ENCODE results near the gene FAM228A.

The FAM228A gene

DNA sequence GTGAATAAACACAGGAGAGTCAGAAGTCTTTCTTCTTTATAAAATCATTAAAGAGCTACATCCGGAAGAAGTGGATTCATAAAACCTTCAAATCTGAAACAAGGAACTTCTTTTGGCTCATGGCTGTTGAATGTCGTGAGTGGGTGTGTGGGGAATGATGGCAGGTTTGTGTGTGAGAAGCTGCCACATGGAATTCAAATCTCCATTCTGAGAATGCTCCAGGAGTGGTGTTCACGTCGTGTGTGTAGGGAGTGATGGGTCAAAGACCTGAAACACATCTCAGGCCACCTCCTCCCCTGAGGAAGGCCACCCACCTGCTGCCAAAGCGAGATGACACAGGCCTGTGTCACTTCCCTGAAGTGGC, 28.9 kb downstream of the FAM228A start:
- Histone ChIP-seq H3K4me1 (ENCODE audit: insufficient read depth, low read length, poor library complexity, severe bottlenecking) (no peaks in the 10 kb centered on the region), H3K9me2 (replicated peaks; ENCODE audit: low read depth, low read length) (no peaks in the 10 kb centered on the region), H3K4me3 (ENCODE audit: low read length, poor library complexity, severe bottlenecking) (no peak overlapping the region), H3K9ac (ENCODE audit: low read depth, low read length, poor library complexity, severe bottlenecking) (no peak overlapping the region), H3K9me3 (ENCODE audit: insufficient read depth, low read depth, low read length) (no peaks in the 10 kb centered on the region), H4K20me1 (ENCODE audit: insufficient read depth, low read length, poor library complexity, severe bottlenecking) (no peaks in the 10 kb centered on the region), H3F3A (ENCODE audit: low read depth) (no peaks in the 10 kb centered on the region), H3K36me3 (ENCODE audit: insufficient read depth, low read length) (peaks cover 15% of the 10 kb centered on the region; the same call in 1 of the 2 replicates), H2AFZ (ENCODE audit: low read length) (no peak overlapping the region), H3K79me2 (ENCODE audit: insufficient read depth, low read length) (no peaks in the 10 kb centered on the region), H3K4me2 (ENCODE audit: low read depth, low read length, poor library complexity, severe bottlenecking) (no peak overlapping the region), H3K27me3 (ENCODE audit: insufficient read depth, low read length, poor library complexity, severe bottlenecking) (no peaks in the 10 kb centered on the region)
- TF ChIP-seq CTCF (conservative IDR thresholded peaks at IDR 0.05; ENCODE audit: low read length): no peak
- no peak for TF ChIP-seq EZH2phosphoT487 (IDR thresholded peaks at IDR 0.05; ENCODE audit: borderline replicate concordance)

GRCh38 chr2:24204505-24204904, 29.7 kb downstream of the FAM228A start:
- no peaks in the 10 kb centered on the region for H3K27me3 ChIP-seq (ENCODE audit: insufficient read depth, low read length, poor library complexity, severe bottlenecking)
- H3K4me1 ChIP-seq (ENCODE audit: insufficient read depth, low read length, poor library complexity, severe bottlenecking): no peaks in the 10 kb centered on the region
- H3K79me2 ChIP-seq (ENCODE audit: insufficient read depth, low read length): no peaks in the 10 kb centered on the region
- no peaks in the 10 kb centered on the region for H3K9me2 ChIP-seq (replicated peaks; ENCODE audit: low read depth, low read length)
- H4K20me1 ChIP-seq (ENCODE audit: insufficient read depth, low read length, poor library complexity, severe bottlenecking): no peaks in the 10 kb centered on the region
- no peak overlapping the region for H3K9ac ChIP-seq (ENCODE audit: low read depth, low read length, poor library complexity, severe bottlenecking)
- no peaks in the 10 kb centered on the region for H3F3A ChIP-seq (ENCODE audit: low read depth)
- no peak overlapping the region for H3K4me3 ChIP-seq (ENCODE audit: low read length, poor library complexity, severe bottlenecking)
- no peaks in the 10 kb centered on the region for H3K9me3 ChIP-seq (ENCODE audit: insufficient read depth, low read depth, low read length)
- H3K4me2 ChIP-seq (ENCODE audit: low read depth, low read length, poor library complexity, severe bottlenecking): no peak overlapping the region
- no peak for TF ChIP-seq CTCF (conservative IDR thresholded peaks at IDR 0.05; ENCODE audit: low read length)
- TF ChIP-seq EZH2phosphoT487 (IDR thresholded peaks at IDR 0.05; ENCODE audit: borderline replicate concordance): no peak
- H2AFZ ChIP-seq (ENCODE audit: low read length): no peak overlapping the region
- H3K36me3 ChIP-seq (ENCODE audit: insufficient read depth, low read length): peaks cover 23% of the 10 kb centered on the region; the same call in 1 of the 2 replicates

DNA sequence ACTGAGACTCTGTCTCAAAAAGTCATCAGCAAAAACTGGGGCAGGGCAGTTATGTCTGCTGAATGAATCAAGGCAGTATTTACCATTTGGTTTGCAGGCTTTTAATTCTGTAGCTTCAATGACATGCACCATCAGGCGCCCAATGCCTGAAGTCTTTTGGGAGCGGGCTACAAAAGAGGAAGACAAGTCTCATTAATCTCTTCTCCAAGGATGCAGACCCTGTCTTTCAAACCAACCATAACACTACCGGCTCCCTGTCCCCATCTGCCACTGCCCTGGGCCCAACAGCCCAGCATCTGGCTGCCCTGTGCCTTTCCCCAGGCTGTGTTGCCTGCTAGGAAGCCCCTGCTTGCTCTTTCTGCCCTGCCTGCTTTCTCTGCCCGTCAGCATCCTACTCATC, 30.3 kb downstream of the FAM228A start:
- no peak overlapping the region for H3K4me3 ChIP-seq (ENCODE audit: low read length, poor library complexity, severe bottlenecking)
- no peak overlapping the region for H3K9ac ChIP-seq (ENCODE audit: low read depth, low read length, poor library complexity, severe bottlenecking)
- H3K27me3 ChIP-seq (ENCODE audit: insufficient read depth, low read length, poor library complexity, severe bottlenecking): no peaks in the 10 kb centered on the region
- H4K20me1 ChIP-seq (ENCODE audit: insufficient read depth, low read length, poor library complexity, severe bottlenecking): no peaks in the 10 kb centered on the region
- no peaks in the 10 kb centered on the region for H3K9me3 ChIP-seq (ENCODE audit: insufficient read depth, low read depth, low read length)
- peaks cover 27% of the 10 kb centered on the region; the same call in 1 of the 2 replicates for H3K36me3 ChIP-seq (ENCODE audit: insufficient read depth, low read length)
- H2AFZ ChIP-seq (ENCODE audit: low read length): no peak overlapping the region
- no peak for TF ChIP-seq CTCF (conservative IDR thresholded peaks at IDR 0.05; ENCODE audit: low read length)
- TF ChIP-seq EZH2phosphoT487 (IDR thresholded peaks at IDR 0.05; ENCODE audit: borderline replicate concordance): no peak
- no peaks in the 10 kb centered on the region for H3K79me2 ChIP-seq (ENCODE audit: insufficient read depth, low read length)
- H3K9me2 ChIP-seq (replicated peaks; ENCODE audit: low read depth, low read length): no peaks in the 10 kb centered on the region
- no peaks in the 10 kb centered on the region for H3F3A ChIP-seq (ENCODE audit: low read depth)
- H3K4me1 ChIP-seq (ENCODE audit: insufficient read depth, low read length, poor library complexity, severe bottlenecking): no peaks in the 10 kb centered on the region
- no peak overlapping the region for H3K4me2 ChIP-seq (ENCODE audit: low read depth, low read length, poor library complexity, severe bottlenecking)

Data from Loucy (cell line).